ENCODE measurements around the gene RAC2. TPM values are rescaled to one million over a fixed set of nuclear protein-coding genes. Genes with fewer than 3 reads are reported as not detected.

RAC2 gene
- total and polyA plus RNA-seq, 12 donors = 2.8 to 17.9 (median 10.6) TPM

GRCh38 chr22:37222440-37222971, 21.6 kb downstream of the RAC2 start:
- H3K27me3 ChIP-seq = no peaks in the 10 kb centered on the region
- H3K36me3 ChIP-seq (replicated peaks in 1 of 2) = no peaks in the 10 kb centered on the region
- no peak overlapping the region for H3K27ac ChIP-seq
- H3K4me3 ChIP-seq = no peak overlapping the region
- 63 to 80% (median 79%) methylated on average over 7 to 8 of the region's 8 CpGs for WGBS, 4 donors
- TF ChIP-seq CTCF (IDR thresholded peaks at IDR 0.05) (no peak), POLR2A (IDR thresholded peaks at IDR 0.05) (no peak)
- DNase-seq = no peak
- no peaks in the 10 kb centered on the region for H3K4me1 ChIP-seq (replicated peaks in 1 of 2)
- no peaks in the 10 kb centered on the region for H3K9me3 ChIP-seq (replicated peaks in 1 of 3)
- intact Hi-C loops (cut with DNase I) = no loop called here

GRCh38 chr22:37221424-37222333, 22.4 kb downstream of the RAC2 start:
- Histone ChIP-seq H3K27me3 (no peaks in the 10 kb centered on the region), H3K4me3 (no peak overlapping the region), H3K4me1 (replicated peaks in 1 of 2) (no peaks in the 10 kb centered on the region), H3K27ac (no peak overlapping the region), H3K9me3 (replicated peaks in 1 of 3) (no peaks in the 10 kb centered on the region), H3K36me3 (replicated peaks in 1 of 2) (no peaks in the 10 kb centered on the region)
- 89 to 96% (median 94%) methylated on average over 9 to 10 of the region's 10 CpGs for WGBS, 4 donors
- no peak for DNase-seq
- no peak for TF ChIP-seq POLR2A (IDR thresholded peaks at IDR 0.05)
- no peak for TF ChIP-seq CTCF (IDR thresholded peaks at IDR 0.05)
- intact Hi-C loops (cut with DNase I) = no loop called here

- Histone ChIP-seq H3K27me3 (no peaks in the 10 kb centered on the region), H3K27ac (no peak overlapping the region), H3K9me3 (replicated peaks in 1 of 3) (no peaks in the 10 kb centered on the region), H3K4me3 (no peak overlapping the region), H3K4me1 (replicated peaks in 1 of 2) (no peaks in the 10 kb centered on the region), H3K36me3 (replicated peaks in 1 of 2) (no peaks in the 10 kb centered on the region)
- WGBS, 4 donors = 51 to 81% (median 69%) methylated on average over 4 of the region's 4 CpGs
- no peak for DNase-seq
- TF ChIP-seq CTCF (IDR thresholded peaks at IDR 0.05) = no peak
- no peak for TF ChIP-seq POLR2A (IDR thresholded peaks at IDR 0.05)
- intact Hi-C loops (cut with DNase I) = no loop called here
Measured at GRCh38 chr22:37220543-37220981, 23.5 kb downstream of the RAC2 start.

- H3K9me3 ChIP-seq (replicated peaks in 1 of 3) = no peaks in the 10 kb centered on the region
- H3K4me1 ChIP-seq (replicated peaks in 1 of 2) = no peaks in the 10 kb centered on the region
- no peaks in the 10 kb centered on the region for H3K36me3 ChIP-seq (replicated peaks in 1 of 2)
- TF ChIP-seq POLR2A (IDR thresholded peaks at IDR 0.05) (no peak), CTCF (IDR thresholded peaks at IDR 0.05) (no peak)
- DNase-seq = no peak
- no peak overlapping the region for H3K27ac ChIP-seq
- intact Hi-C loops (cut with DNase I) = no loop called here
- H3K27me3 ChIP-seq = no peaks in the 10 kb centered on the region
- WGBS, 4 donors = 61 to 85% (median 82%) methylated on average over 6 of the region's 6 CpGs
- H3K4me3 ChIP-seq = no peak overlapping the region
Measured at GRCh38 chr22:37219533-37219932, 24.5 kb downstream of the RAC2 start.

All from adrenal gland (tissue), 12 donors.